ENCODE measurements around the gene LHFPL3.
A peak's percentile ranks its signal among the peaks of the same experiment; 100 is the strongest.

Gene LHFPL3

GRCh38 chr7:104538152-104538551 is 209.7 kb downstream of the LHFPL3 start:
- no peak overlapping the region for H3K4me2 ChIP-seq (ENCODE audit: insufficient read depth, low read length)
- no peak for DNase-seq

GRCh38 chr7:104541897-104542296 is 213.5 kb downstream of the LHFPL3 start:
- Histone ChIP-seq H4K20me1 (ENCODE audit: insufficient read depth, low read length) (no peaks in the 10 kb centered on the region), H3K27me3 (ENCODE audit: insufficient read depth, low read length, poor library complexity) (no peaks in the 10 kb centered on the region), H3K9me3 (ENCODE audit: insufficient read depth, low read length, severe bottlenecking) (no peaks in the 10 kb centered on the region), H3K4me2 (ENCODE audit: insufficient read depth, low read length) (no peak overlapping the region), H3K79me2 (ENCODE audit: insufficient read depth, low read length) (no peaks in the 10 kb centered on the region), H3K4me3 (ENCODE audit: low read depth in 1 of 2, low read length in 2 of 2) (no peak overlapping the region), H3K27ac (ENCODE audit: low read length) (no peak overlapping the region), H3K9ac (ENCODE audit: low read depth, low read length) (no peak overlapping the region), H2AFZ (ENCODE audit: low read depth, low read length) (no peak overlapping the region), H3K36me3 (ENCODE audit: insufficient read depth, low read length) (no peaks in the 10 kb centered on the region), H3K4me1 (ENCODE audit: insufficient read depth, low read length) (no peaks in the 10 kb centered on the region)
- DNase-seq (no peak), ATAC-seq (ENCODE audit: insufficient read depth, low read depth) (no peak)
- TF ChIP-seq CTCF (IDR thresholded peaks at IDR 0.05; ENCODE audit: borderline replicate concordance, extremely low read depth, low read length, poor library complexity, severe bottlenecking): no peak
- no peak for TF ChIP-seq EZH2 (IDR thresholded peaks at IDR 0.05; ENCODE audit: borderline replicate concordance, low read depth, low read length, severe bottlenecking)

More at GRCh38 chr7:104538152-104538551, 209.7 kb downstream of the LHFPL3 start:
- no peak overlapping the region for H2AFZ ChIP-seq (ENCODE audit: low read depth, low read length)
- H3K4me1 ChIP-seq (ENCODE audit: insufficient read depth, low read length): no peaks in the 10 kb centered on the region
- H3K79me2 ChIP-seq (ENCODE audit: insufficient read depth, low read length): no peaks in the 10 kb centered on the region
- no peak for TF ChIP-seq CTCF (IDR thresholded peaks at IDR 0.05; ENCODE audit: borderline replicate concordance, extremely low read depth, low read length, poor library complexity, severe bottlenecking)
- no peak for TF ChIP-seq EZH2 (IDR thresholded peaks at IDR 0.05; ENCODE audit: borderline replicate concordance, low read depth, low read length, severe bottlenecking)
- no peak overlapping the region for H3K4me3 ChIP-seq (ENCODE audit: low read depth in 1 of 2, low read length in 2 of 2)
- H3K9ac ChIP-seq (ENCODE audit: low read depth, low read length): no peak overlapping the region
- peaks cover 2% of the 10 kb centered on the region for H3K27me3 ChIP-seq (ENCODE audit: insufficient read depth, low read length, poor library complexity)
- no peak for ATAC-seq (ENCODE audit: insufficient read depth, low read depth)
- H3K36me3 ChIP-seq (ENCODE audit: insufficient read depth, low read length): no peaks in the 10 kb centered on the region
- no peak overlapping the region for H3K27ac ChIP-seq (ENCODE audit: low read length)
- H4K20me1 ChIP-seq (ENCODE audit: insufficient read depth, low read length): no peaks in the 10 kb centered on the region
- H3K9me3 ChIP-seq (ENCODE audit: insufficient read depth, low read length, severe bottlenecking): no peaks in the 10 kb centered on the region

GRCh38 chr7:104548861-104549260 is 220.5 kb downstream of the LHFPL3 start:
- no peak for ATAC-seq (ENCODE audit: insufficient read depth, low read depth)
- Histone ChIP-seq H3K27me3 (ENCODE audit: insufficient read depth, low read length, poor library complexity) (no peaks in the 10 kb centered on the region), H3K9ac (ENCODE audit: low read depth, low read length) (no peak overlapping the region), H3K4me1 (ENCODE audit: insufficient read depth, low read length) (no peaks in the 10 kb centered on the region), H4K20me1 (ENCODE audit: insufficient read depth, low read length) (no peaks in the 10 kb centered on the region; the same call in 1 of the 2 replicates), H3K4me2 (ENCODE audit: insufficient read depth, low read length) (no peak overlapping the region), H3K36me3 (ENCODE audit: insufficient read depth, low read length) (no peaks in the 10 kb centered on the region), H3K4me3 (ENCODE audit: low read depth in 1 of 2, low read length in 2 of 2) (no peak overlapping the region), H2AFZ (ENCODE audit: low read depth, low read length) (no peak overlapping the region), H3K79me2 (ENCODE audit: insufficient read depth, low read length) (no peaks in the 10 kb centered on the region), H3K27ac (ENCODE audit: low read length) (no peak overlapping the region), H3K9me3 (ENCODE audit: insufficient read depth, low read length, severe bottlenecking) (no peaks in the 10 kb centered on the region)
- TF ChIP-seq CTCF (IDR thresholded peaks at IDR 0.05; ENCODE audit: borderline replicate concordance, extremely low read depth, low read length, poor library complexity, severe bottlenecking) (peak; percentile 10), EZH2 (IDR thresholded peaks at IDR 0.05; ENCODE audit: borderline replicate concordance, low read depth, low read length, severe bottlenecking) (no peak)
- no peak for DNase-seq

GRCh38 chr7:104550362-104550761 is 222.0 kb downstream of the LHFPL3 start:
- DNase-seq (no peak), ATAC-seq (ENCODE audit: insufficient read depth, low read depth) (no peak)
- H4K20me1 ChIP-seq (ENCODE audit: insufficient read depth, low read length): no peaks in the 10 kb centered on the region; the same call in 1 of the 2 replicates
- no peaks in the 10 kb centered on the region for H3K27me3 ChIP-seq (ENCODE audit: insufficient read depth, low read length, poor library complexity)
- no peak overlapping the region for H2AFZ ChIP-seq (ENCODE audit: low read depth, low read length)
- no peak overlapping the region for H3K4me2 ChIP-seq (ENCODE audit: insufficient read depth, low read length)
- no peak overlapping the region for H3K9ac ChIP-seq (ENCODE audit: low read depth, low read length)
- no peaks in the 10 kb centered on the region for H3K36me3 ChIP-seq (ENCODE audit: insufficient read depth, low read length)
- H3K4me1 ChIP-seq (ENCODE audit: insufficient read depth, low read length): no peaks in the 10 kb centered on the region
- H3K4me3 ChIP-seq (ENCODE audit: low read depth in 1 of 2, low read length in 2 of 2): no peak overlapping the region
- H3K27ac ChIP-seq (ENCODE audit: low read length): no peak overlapping the region
- no peak for TF ChIP-seq EZH2 (IDR thresholded peaks at IDR 0.05; ENCODE audit: borderline replicate concordance, low read depth, low read length, severe bottlenecking)
- no peak for TF ChIP-seq CTCF (IDR thresholded peaks at IDR 0.05; ENCODE audit: borderline replicate concordance, extremely low read depth, low read length, poor library complexity, severe bottlenecking)
- no peaks in the 10 kb centered on the region for H3K79me2 ChIP-seq (ENCODE audit: insufficient read depth, low read length)
- H3K9me3 ChIP-seq (ENCODE audit: insufficient read depth, low read length, severe bottlenecking): no peaks in the 10 kb centered on the region
